Measurements from ENCODE around the gene IRX2.

IRX2 gene

GRCh38 chr5:2704806-2705645 is 46.5 kb downstream of the IRX2 start:
- H3K36me3 ChIP-seq (ENCODE audit: control insufficient read depth, insufficient read depth, low read length), result no peaks in the 10 kb centered on the region
- 95 to 96% methylated on average over 16 of the region's 16 CpGs for WGBS, 2 experiments
- H3K27me3 ChIP-seq (ENCODE audit: control insufficient read depth, insufficient read depth, low read length, poor library complexity, severe bottlenecking), result no peaks in the 10 kb centered on the region
- H3K4me1 ChIP-seq (ENCODE audit: control insufficient read depth, insufficient read depth, low read length), result no peaks in the 10 kb centered on the region
- H3K4me3 ChIP-seq (ENCODE audit: insufficient read depth, low read depth, low read length), result no peak overlapping the region
- no peaks in the 10 kb centered on the region for H3K9me3 ChIP-seq (ENCODE audit: control insufficient read depth, low read length)
- no peak overlapping the region for H3K27ac ChIP-seq (ENCODE audit: insufficient read depth, low read depth, low read length, poor library complexity, severe bottlenecking)

DNA sequence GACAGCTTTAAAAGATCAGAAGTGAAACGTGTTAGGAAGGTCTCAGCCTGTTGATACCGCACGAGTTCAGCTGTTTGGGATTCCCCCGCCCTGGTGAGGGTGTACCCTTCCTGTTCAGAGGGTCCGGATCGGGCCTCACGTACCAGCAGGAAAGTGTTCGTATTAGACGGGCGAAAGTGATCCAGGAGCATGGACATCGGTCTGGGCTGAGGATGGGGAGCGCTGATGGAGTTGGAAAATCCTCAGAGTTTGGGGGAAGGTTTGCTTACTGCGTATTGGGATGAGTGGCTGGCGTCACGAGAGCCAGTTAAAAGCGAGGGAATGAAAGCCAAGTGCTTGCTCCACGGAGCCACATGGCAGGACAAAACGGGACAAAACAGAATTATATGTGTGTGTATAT is 47.4 kb downstream of the IRX2 start:
- Histone ChIP-seq H3K4me1 (ENCODE audit: control insufficient read depth, insufficient read depth, low read length) (no peaks in the 10 kb centered on the region), H3K27me3 (ENCODE audit: control insufficient read depth, insufficient read depth, low read length, poor library complexity, severe bottlenecking) (no peaks in the 10 kb centered on the region), H3K27ac (ENCODE audit: insufficient read depth, low read depth, low read length, poor library complexity, severe bottlenecking) (no peak overlapping the region), H3K9me3 (ENCODE audit: control insufficient read depth, low read length) (no peaks in the 10 kb centered on the region), H3K36me3 (ENCODE audit: control insufficient read depth, insufficient read depth, low read length) (no peaks in the 10 kb centered on the region), H3K4me3 (ENCODE audit: insufficient read depth, low read depth, low read length) (no peak overlapping the region)
- 95 to 96% methylated on average over 16 of the region's 18 CpGs for WGBS, 2 experiments

GRCh38 chr5:2703615-2704014 is 47.9 kb downstream of the IRX2 start:
- no peak overlapping the region for H3K4me3 ChIP-seq (ENCODE audit: insufficient read depth, low read depth, low read length)
- no peaks in the 10 kb centered on the region for H3K4me1 ChIP-seq (ENCODE audit: control insufficient read depth, insufficient read depth, low read length)
- H3K27ac ChIP-seq (ENCODE audit: insufficient read depth, low read depth, low read length, poor library complexity, severe bottlenecking), result no peak overlapping the region
- H3K27me3 ChIP-seq (ENCODE audit: control insufficient read depth, insufficient read depth, low read length, poor library complexity, severe bottlenecking), result no peaks in the 10 kb centered on the region
- H3K36me3 ChIP-seq (ENCODE audit: control insufficient read depth, insufficient read depth, low read length), result no peaks in the 10 kb centered on the region
- no peaks in the 10 kb centered on the region for H3K9me3 ChIP-seq (ENCODE audit: control insufficient read depth, low read length)
- 95 to 96% methylated on average over 11 of the region's 12 CpGs for WGBS, 2 experiments

DNA sequence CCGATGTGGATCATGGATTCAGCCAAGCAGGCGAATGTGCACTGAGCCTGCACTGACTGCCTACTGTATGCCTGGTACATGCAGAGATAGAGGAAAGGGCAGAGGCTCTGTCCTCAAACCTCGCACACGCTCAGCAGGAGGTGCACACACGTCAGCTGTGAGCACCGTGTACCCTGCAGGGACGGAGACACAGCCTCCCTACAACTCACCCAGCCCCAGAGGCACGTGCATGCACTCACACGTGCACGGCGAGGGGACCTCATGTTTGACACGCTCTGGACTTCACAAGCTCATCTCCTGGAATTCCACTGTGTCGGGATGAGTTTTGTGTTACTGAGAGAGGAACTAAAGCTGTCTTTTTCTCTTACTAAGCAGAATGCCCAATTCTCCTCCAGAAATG is 48.4 kb downstream of the IRX2 start:
- H3K4me1 ChIP-seq (ENCODE audit: control insufficient read depth, insufficient read depth, low read length), result no peaks in the 10 kb centered on the region
- H3K27ac ChIP-seq (ENCODE audit: insufficient read depth, low read depth, low read length, poor library complexity, severe bottlenecking), result no peak overlapping the region
- no peaks in the 10 kb centered on the region for H3K9me3 ChIP-seq (ENCODE audit: control insufficient read depth, low read length)
- H3K36me3 ChIP-seq (ENCODE audit: control insufficient read depth, insufficient read depth, low read length), result no peaks in the 10 kb centered on the region
- 85 to 88% methylated on average over 13 of the region's 13 CpGs for WGBS, 2 experiments
- no peaks in the 10 kb centered on the region for H3K27me3 ChIP-seq (ENCODE audit: control insufficient read depth, insufficient read depth, low read length, poor library complexity, severe bottlenecking)
- no peak overlapping the region for H3K4me3 ChIP-seq (ENCODE audit: insufficient read depth, low read depth, low read length)

- Histone ChIP-seq H3K36me3 (ENCODE audit: control insufficient read depth, insufficient read depth, low read length) (no peaks in the 10 kb centered on the region), H3K27ac (ENCODE audit: insufficient read depth, low read depth, low read length, poor library complexity, severe bottlenecking) (no peak overlapping the region)
- WGBS, 2 experiments, result 91 to 94% methylated on average over 24 to 27 of the region's 28 CpGs
Measured at GRCh38 chr5:2702096-2702879, 49.2 kb downstream of the IRX2 start.

GRCh38 chr5:2701592-2701991 is 49.9 kb downstream of the IRX2 start:
- no peak overlapping the region for H3K4me3 ChIP-seq (ENCODE audit: insufficient read depth, low read depth, low read length)
- H3K27ac ChIP-seq (ENCODE audit: insufficient read depth, low read depth, low read length, poor library complexity, severe bottlenecking), result no peak overlapping the region
- WGBS, 2 experiments, result 80 to 82% methylated on average over 10 of the region's 10 CpGs
- no peaks in the 10 kb centered on the region for H3K4me1 ChIP-seq (ENCODE audit: control insufficient read depth, insufficient read depth, low read length)
- no peaks in the 10 kb centered on the region for H3K27me3 ChIP-seq (ENCODE audit: control insufficient read depth, insufficient read depth, low read length, poor library complexity, severe bottlenecking)
- no peaks in the 10 kb centered on the region for H3K36me3 ChIP-seq (ENCODE audit: control insufficient read depth, insufficient read depth, low read length)
- no peaks in the 10 kb centered on the region for H3K9me3 ChIP-seq (ENCODE audit: control insufficient read depth, low read length)

More at GRCh38 chr5:2702096-2702879, 49.2 kb downstream of the IRX2 start:
- no peaks in the 10 kb centered on the region for H3K27me3 ChIP-seq (ENCODE audit: control insufficient read depth, insufficient read depth, low read length, poor library complexity, severe bottlenecking)
- no peak overlapping the region for H3K4me3 ChIP-seq (ENCODE audit: insufficient read depth, low read depth, low read length)
- no peaks in the 10 kb centered on the region for H3K4me1 ChIP-seq (ENCODE audit: control insufficient read depth, insufficient read depth, low read length)
- H3K9me3 ChIP-seq (ENCODE audit: control insufficient read depth, low read length), result no peaks in the 10 kb centered on the region

GRCh38 chr5:2700876-2701275 is 50.6 kb downstream of the IRX2 start:
- no peaks in the 10 kb centered on the region for H3K27me3 ChIP-seq (ENCODE audit: control insufficient read depth, insufficient read depth, low read length, poor library complexity, severe bottlenecking)
- 91 to 93% methylated on average over 8 of the region's 8 CpGs for WGBS, 2 experiments
- no peaks in the 10 kb centered on the region for H3K9me3 ChIP-seq (ENCODE audit: control insufficient read depth, low read length)
- H3K4me1 ChIP-seq (ENCODE audit: control insufficient read depth, insufficient read depth, low read length), result no peaks in the 10 kb centered on the region
- no peaks in the 10 kb centered on the region for H3K36me3 ChIP-seq (ENCODE audit: control insufficient read depth, insufficient read depth, low read length)
- no peak overlapping the region for H3K27ac ChIP-seq (ENCODE audit: insufficient read depth, low read depth, low read length, poor library complexity, severe bottlenecking)
- H3K4me3 ChIP-seq (ENCODE audit: insufficient read depth, low read depth, low read length), result no peak overlapping the region

- H3K9me3 ChIP-seq (ENCODE audit: control insufficient read depth, low read length), result no peaks in the 10 kb centered on the region
- no peaks in the 10 kb centered on the region for H3K36me3 ChIP-seq (ENCODE audit: control insufficient read depth, insufficient read depth, low read length)
- no peaks in the 10 kb centered on the region for H3K27me3 ChIP-seq (ENCODE audit: control insufficient read depth, insufficient read depth, low read length, poor library complexity, severe bottlenecking)
- 95% methylated on average over 17 of the region's 17 CpGs for WGBS, 2 experiments
- no peak overlapping the region for H3K4me3 ChIP-seq (ENCODE audit: insufficient read depth, low read depth, low read length)
- H3K27ac ChIP-seq (ENCODE audit: insufficient read depth, low read depth, low read length, poor library complexity, severe bottlenecking), result no peak overlapping the region
- no peaks in the 10 kb centered on the region for H3K4me1 ChIP-seq (ENCODE audit: control insufficient read depth, insufficient read depth, low read length)
Measured at GRCh38 chr5:2699686-2700085, 51.8 kb downstream of the IRX2 start.

- Histone ChIP-seq H3K27ac (ENCODE audit: insufficient read depth, low read depth, low read length, poor library complexity, severe bottlenecking) (no peak overlapping the region), H3K36me3 (ENCODE audit: control insufficient read depth, insufficient read depth, low read length) (no peaks in the 10 kb centered on the region), H3K27me3 (ENCODE audit: control insufficient read depth, insufficient read depth, low read length, poor library complexity, severe bottlenecking) (no peaks in the 10 kb centered on the region), H3K4me1 (ENCODE audit: control insufficient read depth, insufficient read depth, low read length) (no peaks in the 10 kb centered on the region), H3K9me3 (ENCODE audit: control insufficient read depth, low read length) (no peaks in the 10 kb centered on the region), H3K4me3 (ENCODE audit: insufficient read depth, low read depth, low read length) (no peak overlapping the region)
- 94 to 95% methylated on average over 8 of the region's 8 CpGs for WGBS, 2 experiments
Measured at GRCh38 chr5:2699231-2699630, 52.2 kb downstream of the IRX2 start.

DNA sequence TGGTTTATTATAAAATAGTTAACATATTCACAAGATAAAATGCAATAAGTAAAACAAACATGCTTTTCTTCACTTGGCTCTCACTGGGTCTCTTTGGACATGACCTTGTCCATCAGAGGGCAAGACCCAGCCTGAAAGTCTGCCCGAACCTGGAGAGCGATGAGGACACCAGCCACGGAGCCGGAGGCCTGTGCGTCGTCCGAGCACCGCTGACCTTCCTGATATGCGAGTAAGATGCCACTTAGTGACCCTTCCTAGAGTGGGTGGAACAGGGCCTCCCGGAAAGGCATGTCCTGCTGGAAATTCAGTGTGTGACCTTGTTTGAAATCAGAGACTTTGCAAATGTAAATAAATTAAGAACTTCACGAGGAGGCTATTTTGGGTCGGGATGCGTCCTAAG is 52.9 kb downstream of the IRX2 start:
- no peaks in the 10 kb centered on the region for H3K36me3 ChIP-seq (ENCODE audit: control insufficient read depth, insufficient read depth, low read length)
- no peak overlapping the region for H3K27ac ChIP-seq (ENCODE audit: insufficient read depth, low read depth, low read length, poor library complexity, severe bottlenecking)
- no peaks in the 10 kb centered on the region for H3K9me3 ChIP-seq (ENCODE audit: control insufficient read depth, low read length)
- H3K4me1 ChIP-seq (ENCODE audit: control insufficient read depth, insufficient read depth, low read length), result no peaks in the 10 kb centered on the region
- 94 to 96% methylated on average over 13 of the region's 13 CpGs for WGBS, 2 experiments
- H3K4me3 ChIP-seq (ENCODE audit: insufficient read depth, low read depth, low read length), result no peak overlapping the region
- no peaks in the 10 kb centered on the region for H3K27me3 ChIP-seq (ENCODE audit: control insufficient read depth, insufficient read depth, low read length, poor library complexity, severe bottlenecking)
